Measurements from ENCODE around the gene PLCB1.

DNA sequence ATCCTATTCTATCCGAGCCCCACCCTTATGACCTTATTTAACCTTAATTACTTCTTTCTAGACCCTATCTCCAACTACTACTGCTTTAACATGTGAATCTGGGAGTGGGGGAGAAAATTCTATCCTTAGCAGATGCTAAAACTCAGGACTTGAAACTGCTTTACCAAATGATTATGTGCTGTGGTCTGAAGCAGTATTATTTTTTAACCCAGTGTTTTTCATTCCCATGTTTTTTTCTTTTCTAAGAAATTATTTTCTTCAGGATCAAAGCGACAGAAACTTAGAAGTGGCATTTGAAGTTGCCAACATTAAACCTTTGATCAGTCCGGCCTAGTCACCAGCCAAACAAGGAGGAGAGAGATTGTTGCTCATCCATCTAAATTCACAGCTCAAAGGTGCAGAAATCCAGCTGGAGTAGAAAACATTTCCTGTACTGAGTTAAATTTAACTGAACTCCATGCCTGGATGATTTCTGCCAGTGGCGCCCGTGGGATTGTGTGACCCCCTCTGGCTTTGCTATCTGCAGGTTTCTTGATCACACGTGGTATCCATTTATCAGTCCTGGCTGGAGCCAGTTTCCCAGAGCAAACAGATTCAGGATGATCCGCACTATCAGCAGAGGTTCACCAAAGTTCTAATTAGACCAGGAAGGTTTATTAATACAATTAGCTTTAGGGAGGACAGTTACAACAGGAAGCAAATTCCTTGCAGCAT, 300.5 kb downstream of the PLCB1 start:
- no peak for TF ChIP-seq EZH2 (IDR thresholded peaks at IDR 0.05; ENCODE audit: insufficient read depth, low read length)
- TF ChIP-seq, protein P1, sequence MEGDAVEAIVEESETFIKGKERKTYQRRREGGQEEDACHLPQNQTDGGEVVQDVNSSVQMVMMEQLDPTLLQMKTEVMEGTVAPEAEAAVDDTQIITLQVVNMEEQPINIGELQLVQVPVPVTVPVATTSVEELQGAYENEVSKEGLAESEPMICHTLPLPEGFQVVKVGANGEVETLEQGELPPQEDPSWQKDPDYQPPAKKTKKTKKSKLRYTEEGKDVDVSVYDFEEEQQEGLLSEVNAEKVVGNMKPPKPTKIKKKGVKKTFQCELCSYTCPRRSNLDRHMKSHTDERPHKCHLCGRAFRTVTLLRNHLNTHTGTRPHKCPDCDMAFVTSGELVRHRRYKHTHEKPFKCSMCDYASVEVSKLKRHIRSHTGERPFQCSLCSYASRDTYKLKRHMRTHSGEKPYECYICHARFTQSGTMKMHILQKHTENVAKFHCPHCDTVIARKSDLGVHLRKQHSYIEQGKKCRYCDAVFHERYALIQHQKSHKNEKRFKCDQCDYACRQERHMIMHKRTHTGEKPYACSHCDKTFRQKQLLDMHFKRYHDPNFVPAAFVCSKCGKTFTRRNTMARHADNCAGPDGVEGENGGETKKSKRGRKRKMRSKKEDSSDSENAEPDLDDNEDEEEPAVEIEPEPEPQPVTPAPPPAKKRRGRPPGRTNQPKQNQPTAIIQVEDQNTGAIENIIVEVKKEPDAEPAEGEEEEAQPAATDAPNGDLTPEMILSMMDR (IDR thresholded peaks at IDR 0.05; ENCODE audit: insufficient read depth, low read depth, low read length), result no peak

All from astrocyte (in vitro differentiated cells and primary cell).